Measurements from ENCODE around the gene SRSF9.

GRCh38 chr12:120429368-120429767 lies 40.2 kb downstream of the SRSF9 start:
- TF ChIP-seq CTCF (IDR thresholded peaks at IDR 0.05) (no peak), POLR2A (IDR thresholded peaks at IDR 0.05) (no peak)

Measured in lower leg skin (tissue), 3 donors.